Activated T-cell treated with anti-CD3 and anti-CD28 coated beads, Interleukin-2, amount 50 U/mL, for 4 hours (primary cell): Measurements from ENCODE around the gene DUSP2. TPM values are rescaled to one million over a fixed set of nuclear protein-coding genes. Genes with fewer than 3 reads are reported as not detected.
"Not testable (repeated sequence)": the region's sequence is repeated elsewhere in the genome, so short reads cannot be mapped to it uniquely, and the experiment has no call there.

Experiments used
- ATAC-seq, 2 donors: fragments of 200-7000 bp; cut with Tn5 transposase; one replicate each; pipeline ENCODE4 v1.10.0; 2021
- DNase-seq: peaks from one replicate; pipeline ENCODE4 v3.0.0-alpha.2; 2020
- H3K27me3 Mint-ChIP-seq: one replicate; pipeline ENCODE4 v1.8.0; 2021; ENCODE audit warnings: low read depth, mixed read lengths
- H3K36me3 Mint-ChIP-seq: one replicate; pipeline ENCODE4 v1.8.0; 2022; ENCODE audit warnings: mixed read lengths; ENCODE audit not compliant: insufficient read depth
- H3K4me1 Mint-ChIP-seq: one replicate; pipeline ENCODE4 v1.8.0; 2021; ENCODE audit warnings: low read depth, mixed read lengths
- H3K4me3 Mint-ChIP-seq: one replicate; pipeline ENCODE4 v1.8.0; 2021; ENCODE audit warnings: mild to moderate bottlenecking, moderate library complexity, mixed read lengths
- H3K9me3 Mint-ChIP-seq: one replicate; pipeline ENCODE4 v1.8.0; 2021; ENCODE audit warnings: mixed read lengths
- total RNA-seq, 3 donors: library from RNA; stranded (reverse); gene quantifications; one replicate each; pipeline ENCODE4 v1.2.1, GENCODE V29; 2021

DUSP2 gene
- total RNA-seq, 3 donors from 2014 or later, result 365 to 525 (median 419) TPM

DNA sequence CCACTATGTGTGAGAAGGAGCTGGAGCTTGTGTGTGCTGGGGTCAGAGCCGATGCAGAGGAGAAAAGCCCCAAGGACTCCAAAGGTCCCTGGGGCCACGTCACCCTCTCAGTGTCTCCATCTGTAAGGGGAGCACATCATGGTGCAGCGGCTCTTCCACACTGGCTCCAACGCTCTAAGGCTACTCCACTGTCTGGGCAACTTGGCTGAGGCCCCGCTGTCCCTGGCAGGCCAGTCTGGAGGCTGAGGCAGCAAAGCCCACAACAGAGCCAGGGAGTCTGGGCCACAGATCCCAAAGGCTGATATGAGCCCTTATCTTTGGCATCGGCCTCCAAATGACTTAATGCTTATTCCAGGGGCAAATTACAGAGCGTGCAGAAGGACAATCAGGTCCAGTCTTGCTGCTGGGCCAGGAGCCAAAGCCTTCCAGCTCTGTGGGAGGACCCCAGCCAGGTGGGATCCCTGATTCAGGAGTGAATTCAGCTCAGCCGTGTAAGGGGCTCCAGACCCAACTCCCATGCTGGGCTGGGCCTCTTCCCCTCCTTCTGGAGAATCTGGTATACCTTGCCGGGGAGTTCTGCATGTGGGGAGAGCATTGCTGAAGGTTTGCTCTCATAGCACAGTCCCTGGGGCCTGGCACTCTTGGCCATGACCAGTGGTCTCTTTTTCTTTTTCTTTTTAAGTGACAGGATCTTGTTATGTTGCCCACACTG, 1.8 kb upstream of the DUSP2 start:
- Mint-ChIP-seq H3K27me3 (no peaks in the 10 kb centered on the region), H3K9me3 (no peaks in the 10 kb centered on the region), H3K4me3 (peak overlapping the region; percentile 84), H3K4me1 (peaks cover 62% of the 10 kb centered on the region), H3K36me3 (peaks cover 25% of the 10 kb centered on the region)
- DNase-seq (no peak), ATAC-seq (no peak)

DNA sequence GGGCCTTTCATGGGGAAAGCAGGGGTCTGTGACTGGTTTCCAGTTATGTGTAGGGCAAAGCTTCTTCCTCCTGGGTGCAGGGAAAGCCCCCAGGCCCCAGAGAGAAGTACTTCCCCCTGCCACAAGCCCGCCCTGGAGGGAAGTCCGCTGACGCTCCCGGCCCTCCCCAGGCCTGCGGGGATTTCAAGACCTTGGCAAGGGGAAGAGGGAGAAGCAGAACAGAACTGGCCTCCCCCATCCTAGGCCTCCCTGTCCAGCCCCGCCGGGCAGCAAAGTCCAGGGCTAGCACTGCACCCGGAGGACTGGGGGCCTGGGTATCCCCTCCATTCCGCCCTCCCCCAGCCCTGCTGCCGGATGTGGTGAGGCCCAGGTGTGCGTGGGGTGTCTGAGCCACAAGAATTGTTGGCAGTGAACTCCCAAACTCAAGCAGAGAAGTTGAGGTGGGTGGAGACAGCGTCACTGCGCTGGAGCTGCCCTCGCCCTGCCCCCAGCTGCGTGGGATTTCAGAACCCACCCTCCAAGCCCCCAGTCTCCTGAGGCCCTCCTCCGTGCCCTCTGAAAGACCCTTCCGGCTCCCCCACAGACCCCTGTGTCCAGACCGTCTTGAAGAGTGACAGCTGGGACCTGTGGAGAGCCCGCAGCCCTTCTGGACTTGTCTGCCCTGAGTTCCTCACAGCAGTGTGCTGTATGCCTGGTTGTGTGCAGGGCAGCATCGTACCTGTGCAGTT, 1.1 kb upstream of the DUSP2 start:
- Mint-ChIP-seq H3K4me1 (peaks cover 60% of the 10 kb centered on the region), H3K27me3 (no peaks in the 10 kb centered on the region), H3K36me3 (peaks cover 28% of the 10 kb centered on the region), H3K9me3 (no peaks in the 10 kb centered on the region), H3K4me3 (peak overlapping the region; percentile 84)
- peak; percentile 86 for DNase-seq
- peak; percentile 39 to 44 for ATAC-seq

DNA sequence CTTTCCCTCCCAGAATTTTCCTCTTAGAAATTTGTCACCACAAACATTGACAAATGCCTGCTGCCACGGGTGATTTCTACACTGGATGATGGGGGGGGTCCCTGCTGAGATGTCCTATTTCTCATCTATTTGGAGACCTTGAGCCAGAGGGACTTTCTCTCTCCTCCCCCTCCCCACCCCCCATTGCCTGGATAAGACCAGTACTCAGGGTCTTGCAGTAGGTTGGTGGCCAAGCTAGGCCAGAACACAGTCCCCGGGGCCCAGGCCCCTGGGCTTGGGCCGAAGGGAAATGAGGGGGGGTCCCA, 560 bp upstream of the DUSP2 start:
- H3K4me1 Mint-ChIP-seq, result peaks cover 55% of the 10 kb centered on the region
- ATAC-seq (no peak), DNase-seq (no peak)
- H3K27me3 Mint-ChIP-seq, result no peaks in the 10 kb centered on the region
- peak overlapping the region; percentile 84 for H3K4me3 Mint-ChIP-seq
- no peaks in the 10 kb centered on the region for H3K9me3 Mint-ChIP-seq
- H3K36me3 Mint-ChIP-seq, result peaks cover 28% of the 10 kb centered on the region

DNA sequence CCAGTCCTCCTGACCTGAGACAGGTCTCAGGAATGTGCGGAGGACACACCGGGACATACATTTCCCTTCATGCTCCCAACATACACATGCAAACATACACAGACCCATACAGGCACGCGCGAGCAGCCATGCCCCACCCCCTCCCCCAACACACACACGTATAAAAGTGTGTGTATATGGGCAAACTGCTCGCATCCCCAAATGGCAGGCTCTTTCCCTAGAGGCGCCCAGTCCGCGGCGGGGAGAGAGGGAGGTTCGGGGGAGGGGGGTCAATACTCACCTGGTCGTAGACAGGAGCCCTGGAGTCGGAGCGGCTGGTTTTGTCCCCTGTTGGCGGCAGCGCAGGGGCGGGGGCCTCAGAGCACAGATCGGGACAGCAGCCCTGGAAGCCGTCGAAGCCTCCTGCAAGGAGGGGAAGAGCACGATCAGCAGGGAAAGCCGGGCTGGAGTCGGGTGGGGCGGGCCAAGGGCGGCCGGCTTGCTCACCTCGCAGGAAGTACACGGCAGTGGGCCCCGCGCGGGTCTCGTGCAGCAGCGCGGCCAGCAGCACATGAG, 682 bp downstream of the DUSP2 start:
- H3K4me3 Mint-ChIP-seq, result peak overlapping the region; percentile 97
- ATAC-seq (peak in 1 of 2 donors; percentile 1), DNase-seq (peak; percentile 55)
- H3K4me1 Mint-ChIP-seq, result peaks cover 45% of the 10 kb centered on the region
- H3K9me3 Mint-ChIP-seq, result no peaks in the 10 kb centered on the region
- peaks cover 28% of the 10 kb centered on the region for H3K36me3 Mint-ChIP-seq
- no peaks in the 10 kb centered on the region for H3K27me3 Mint-ChIP-seq

DNA sequence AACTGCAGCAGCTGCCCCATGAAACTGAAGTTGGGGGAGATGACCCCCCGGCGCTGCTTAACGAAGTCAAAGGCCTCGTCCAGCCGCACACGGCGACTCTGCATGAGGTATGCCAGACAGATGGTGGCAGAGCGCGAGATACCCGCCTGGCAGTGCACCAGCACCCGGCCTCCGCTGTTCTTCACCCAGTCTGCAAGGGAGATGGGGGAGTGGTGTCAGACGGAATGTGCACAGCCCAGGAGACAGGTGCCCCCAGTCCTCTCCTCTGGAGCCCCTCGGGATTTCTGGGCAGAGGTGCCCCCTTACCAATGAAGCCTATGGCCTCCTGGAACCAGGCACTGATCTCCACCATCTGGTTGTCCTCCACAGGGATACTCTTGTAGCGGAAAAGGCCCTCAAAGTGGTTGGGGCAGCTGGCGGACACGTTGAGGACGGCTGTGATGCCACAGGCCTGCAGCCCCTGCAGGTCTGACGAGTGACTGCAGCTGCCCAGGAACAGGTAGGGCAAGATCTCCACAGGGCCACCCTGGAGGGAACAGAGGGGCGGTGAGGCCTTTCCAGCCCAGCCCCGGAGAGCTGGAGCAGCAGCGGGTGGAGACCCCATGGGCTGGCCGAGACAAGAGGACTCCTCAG, 1.3 kb downstream of the DUSP2 start:
- ATAC-seq, result no peak
- H3K36me3 Mint-ChIP-seq, result peaks cover 28% of the 10 kb centered on the region
- no peaks in the 10 kb centered on the region for H3K9me3 Mint-ChIP-seq
- H3K27me3 Mint-ChIP-seq, result no peaks in the 10 kb centered on the region
- peaks cover 44% of the 10 kb centered on the region for H3K4me1 Mint-ChIP-seq
- H3K4me3 Mint-ChIP-seq, result peak overlapping the region; percentile 97
- DNase-seq, result peak; percentile 40

DNA sequence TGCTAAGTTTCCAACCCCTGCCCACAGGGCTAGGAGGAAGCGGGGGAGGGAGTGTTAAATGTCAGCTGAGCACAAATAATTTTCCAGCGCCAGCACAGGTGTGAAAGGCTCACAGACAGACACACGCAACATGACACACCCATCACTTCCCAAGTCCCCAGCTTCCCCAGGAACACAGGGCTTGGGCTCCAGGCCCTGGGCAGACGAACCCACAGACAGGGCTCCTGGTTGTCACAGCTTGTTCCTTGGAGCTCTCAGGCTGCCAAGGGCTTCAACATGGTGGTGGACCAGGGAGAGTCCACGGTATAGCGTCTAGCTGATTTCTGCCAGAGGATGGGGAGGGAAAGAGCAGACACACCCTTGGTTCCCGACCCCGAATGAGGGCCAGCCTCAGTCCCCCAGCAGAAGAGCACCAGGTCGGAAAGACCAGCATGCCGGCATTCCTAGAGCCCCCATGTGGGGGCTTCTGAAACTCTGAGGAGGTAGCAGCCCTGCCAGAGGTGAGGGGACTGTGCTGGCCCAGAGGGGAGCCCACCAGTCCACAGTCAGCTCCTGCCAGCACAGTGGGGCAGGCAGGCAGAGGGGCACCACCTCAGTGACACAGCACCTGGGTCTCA, 1.9 kb downstream of the DUSP2 start:
- peaks cover 28% of the 10 kb centered on the region for H3K36me3 Mint-ChIP-seq
- H3K4me1 Mint-ChIP-seq, result peaks cover 42% of the 10 kb centered on the region
- ATAC-seq, result no peak
- H3K4me3 Mint-ChIP-seq, result peak overlapping the region; percentile 97
- no peaks in the 10 kb centered on the region for H3K9me3 Mint-ChIP-seq
- H3K27me3 Mint-ChIP-seq, result no peaks in the 10 kb centered on the region
- DNase-seq, result peak; percentile 45

DNA sequence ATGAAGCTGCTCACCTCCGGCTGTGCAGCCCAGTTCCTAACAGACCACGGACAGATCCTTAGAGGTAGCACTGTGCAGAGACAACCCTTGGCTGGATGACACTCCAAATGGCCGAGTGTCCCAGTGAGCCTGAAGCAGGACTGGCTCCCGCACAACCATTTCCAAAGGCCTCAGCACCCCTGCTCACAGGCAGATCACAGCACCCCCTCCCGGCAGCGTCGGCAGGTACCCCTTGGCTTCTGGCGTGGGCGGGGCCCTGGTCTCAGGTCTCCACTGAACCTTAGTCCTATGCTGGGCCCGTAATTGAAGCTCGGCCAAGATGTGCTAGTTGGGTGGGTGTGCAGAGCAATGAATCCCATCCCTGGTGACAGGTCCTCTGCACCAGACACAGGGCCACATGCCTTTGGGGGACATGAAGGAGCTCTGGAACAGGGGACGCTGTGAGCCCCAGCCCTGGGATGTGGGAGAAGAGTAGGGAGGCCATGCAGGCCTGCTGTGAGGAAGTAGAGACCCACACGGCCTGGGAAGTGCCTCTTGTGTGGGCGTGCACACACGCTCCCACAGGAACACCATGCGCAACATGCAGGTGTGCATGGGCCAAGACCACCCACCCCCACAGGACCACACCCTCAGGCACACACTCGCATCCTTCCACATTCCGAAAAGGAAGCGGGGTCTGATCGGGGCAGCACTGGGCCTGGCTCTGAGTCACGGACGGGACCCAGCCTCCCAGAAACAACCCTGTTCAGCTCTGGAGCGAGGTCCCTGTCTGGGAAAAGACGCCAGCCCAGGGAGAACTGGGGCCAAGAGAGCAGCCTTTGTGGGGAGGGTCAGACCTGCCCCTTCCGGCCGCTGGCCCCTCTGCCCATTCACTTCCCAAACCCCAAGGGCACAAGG, 2.8 kb downstream of the DUSP2 start:
- peak overlapping the region; percentile 97 for H3K4me3 Mint-ChIP-seq
- peak; percentile 74 for DNase-seq
- H3K4me1 Mint-ChIP-seq, result peaks cover 36% of the 10 kb centered on the region
- H3K9me3 Mint-ChIP-seq, result no peaks in the 10 kb centered on the region
- ATAC-seq, result peak in 1 of 2 donors; percentile 2
- H3K36me3 Mint-ChIP-seq, result peaks cover 28% of the 10 kb centered on the region
- H3K27me3 Mint-ChIP-seq, result no peaks in the 10 kb centered on the region

DNA sequence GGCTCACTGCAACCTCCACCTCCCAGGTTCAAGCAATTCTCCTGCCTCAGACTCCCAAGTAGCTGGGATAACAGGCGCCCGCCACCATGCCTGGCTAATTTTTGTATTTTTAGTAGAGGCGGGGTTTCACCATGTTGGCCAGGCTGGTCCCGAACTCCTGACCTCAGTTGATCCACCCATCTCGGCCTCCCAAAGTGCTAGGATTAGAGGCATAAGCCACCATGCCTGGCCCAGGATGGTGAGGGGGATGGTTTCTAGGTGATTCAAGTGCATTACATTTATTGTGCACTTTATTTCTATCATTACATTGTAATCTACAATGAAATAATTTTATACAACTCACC, 3.6 kb downstream of the DUSP2 start:
- H3K4me1 Mint-ChIP-seq, result peaks cover 27% of the 10 kb centered on the region

DNA sequence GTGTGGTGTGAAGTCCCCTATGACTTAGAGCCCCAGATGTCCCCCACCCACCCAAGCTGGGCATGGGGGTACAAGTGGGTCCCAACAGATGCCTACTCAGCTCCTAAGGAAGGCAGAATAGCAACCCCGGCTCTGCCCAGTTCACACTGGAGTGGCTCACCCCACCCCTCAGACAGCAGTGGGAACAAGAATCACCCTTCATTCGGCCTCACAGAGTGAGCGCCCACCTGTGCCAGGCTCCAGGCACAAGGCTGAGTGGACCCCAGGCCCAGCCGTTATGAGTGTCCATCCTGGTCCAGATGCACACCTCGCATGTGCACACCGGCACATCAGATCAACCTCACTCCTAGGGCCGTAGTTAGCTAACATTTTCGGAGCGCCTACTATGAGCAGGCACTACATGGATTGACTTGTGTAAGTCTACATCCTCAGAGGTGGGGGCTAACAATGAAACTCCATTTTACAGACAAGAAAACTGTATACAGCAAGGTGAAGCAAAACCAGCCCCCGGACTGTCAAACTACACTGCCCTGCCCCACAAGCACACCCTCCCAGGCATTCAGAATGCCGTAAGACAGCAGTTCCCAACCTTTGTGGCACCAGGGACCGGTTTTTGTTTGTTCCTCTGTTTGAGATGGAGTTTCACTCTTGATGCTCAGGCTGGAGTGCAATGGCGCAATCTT, 4.2 kb downstream of the DUSP2 start:
- H3K27me3 Mint-ChIP-seq, result no peaks in the 10 kb centered on the region

More for the DNA sequence above, 3.6 kb downstream of the DUSP2 start:
- Mint-ChIP-seq H3K36me3 (peaks cover 28% of the 10 kb centered on the region), H3K4me3 (peak overlapping the region; percentile 97)
- ATAC-seq, H3K27me3 Mint-ChIP-seq, H3K9me3 Mint-ChIP-seq, DNase-seq: not testable (repeated sequence)

DNA sequence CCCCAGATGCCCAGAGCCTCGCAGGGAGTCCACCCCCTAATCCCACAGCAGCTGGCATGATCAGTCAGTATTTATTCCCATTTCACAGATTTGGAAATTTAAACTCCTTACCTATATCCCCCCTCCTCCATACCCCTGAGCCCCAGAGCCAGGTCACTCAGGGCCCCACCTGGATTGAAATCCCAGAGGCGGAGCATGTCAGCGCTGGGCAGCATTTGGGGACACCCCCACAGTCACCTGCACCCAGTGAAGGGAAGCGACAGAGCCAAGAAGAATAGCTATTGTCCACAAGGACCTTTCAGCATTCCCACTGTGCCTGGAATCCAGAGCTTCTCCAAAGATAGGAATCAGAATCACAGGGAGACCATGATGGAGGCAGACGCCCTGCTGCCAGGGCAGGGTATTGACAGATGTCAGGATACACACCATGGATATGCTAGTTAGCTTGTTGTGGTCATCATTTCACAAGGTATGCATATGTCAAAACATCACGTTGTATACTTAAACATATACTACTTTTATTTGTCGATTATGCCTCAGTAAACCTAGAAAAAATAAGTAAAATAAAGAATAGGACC, 6.0 kb downstream of the DUSP2 start:
- Mint-ChIP-seq H3K36me3 (peaks cover 28% of the 10 kb centered on the region), H3K27me3 (no peaks in the 10 kb centered on the region), H3K4me3 (no peak overlapping the region), H3K4me1 (peaks cover 20% of the 10 kb centered on the region), H3K9me3 (no peaks in the 10 kb centered on the region)
- ATAC-seq (no peak), DNase-seq (no peak)

More for the DNA sequence above, 4.2 kb downstream of the DUSP2 start:
- Mint-ChIP-seq H3K36me3 (peaks cover 28% of the 10 kb centered on the region), H3K4me3 (peak overlapping the region; percentile 97), H3K4me1 (peaks cover 24% of the 10 kb centered on the region), H3K9me3 (no peaks in the 10 kb centered on the region)
- no peak for DNase-seq
- ATAC-seq, result no peak

DNA sequence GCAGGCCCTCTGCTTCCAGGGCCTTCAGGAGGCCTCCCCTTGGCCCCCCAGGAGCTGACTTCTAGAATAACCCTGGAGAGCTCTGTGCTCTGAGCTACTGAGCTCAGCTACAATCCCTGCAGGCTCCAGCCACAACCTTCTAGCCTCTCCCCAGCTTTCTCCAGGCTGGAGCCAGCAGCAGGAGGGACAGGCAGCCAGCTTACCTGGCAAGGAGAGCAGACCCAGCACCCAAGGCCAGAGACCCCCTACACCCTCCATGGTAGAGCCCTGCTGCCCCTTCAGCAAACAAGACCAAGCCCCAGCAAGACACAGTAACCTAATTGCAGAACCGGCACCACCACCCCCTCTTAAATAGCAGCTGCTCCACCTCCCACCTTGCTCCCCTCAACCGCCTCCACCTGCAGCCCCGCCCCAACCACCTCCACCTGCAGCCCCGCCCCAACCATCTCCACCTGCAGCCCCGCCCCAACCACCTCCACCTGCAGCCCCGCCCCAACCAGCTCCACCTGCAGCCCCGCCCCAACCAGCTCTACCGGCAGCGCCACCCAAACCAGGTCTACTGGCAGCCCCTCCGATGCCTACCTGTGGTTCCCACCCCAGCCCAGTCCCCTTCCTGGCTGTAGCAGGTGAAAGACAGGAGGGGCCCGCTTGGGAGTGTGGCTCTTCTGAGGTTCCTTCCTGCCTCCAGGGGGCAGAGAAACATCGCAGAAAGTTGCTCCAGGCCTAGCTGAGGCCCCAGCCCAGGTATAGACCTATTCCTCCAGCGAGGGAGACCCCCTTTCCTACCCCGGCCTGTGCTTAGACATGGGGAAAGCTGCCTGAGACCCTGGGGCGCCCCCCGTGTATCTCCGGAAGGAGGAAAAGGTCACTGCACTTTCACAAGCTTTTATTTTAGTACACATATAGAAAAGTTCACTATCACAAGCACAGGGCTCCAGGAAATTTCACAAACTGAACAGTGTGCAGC, 6.8 kb downstream of the DUSP2 start, which contains the start of gene ASTL:
ASTL (minus strand) TSS at position 324 of the 967 bp plus-strand sequence; CDS start at position 258, 66 bp downstream.
- Mint-ChIP-seq H3K9me3 (no peaks in the 10 kb centered on the region), H3K4me1 (peaks cover 20% of the 10 kb centered on the region), H3K27me3 (no peaks in the 10 kb centered on the region), H3K4me3 (no peak within 1 kb of the TSS), H3K36me3 (peaks cover 21% of the 10 kb centered on the region)
- ATAC-seq (peak; percentile 36 to 54), DNase-seq (peak; percentile 65)
